ENCODE data around the gene KCNIP2.

KCNIP2 gene

DNA sequence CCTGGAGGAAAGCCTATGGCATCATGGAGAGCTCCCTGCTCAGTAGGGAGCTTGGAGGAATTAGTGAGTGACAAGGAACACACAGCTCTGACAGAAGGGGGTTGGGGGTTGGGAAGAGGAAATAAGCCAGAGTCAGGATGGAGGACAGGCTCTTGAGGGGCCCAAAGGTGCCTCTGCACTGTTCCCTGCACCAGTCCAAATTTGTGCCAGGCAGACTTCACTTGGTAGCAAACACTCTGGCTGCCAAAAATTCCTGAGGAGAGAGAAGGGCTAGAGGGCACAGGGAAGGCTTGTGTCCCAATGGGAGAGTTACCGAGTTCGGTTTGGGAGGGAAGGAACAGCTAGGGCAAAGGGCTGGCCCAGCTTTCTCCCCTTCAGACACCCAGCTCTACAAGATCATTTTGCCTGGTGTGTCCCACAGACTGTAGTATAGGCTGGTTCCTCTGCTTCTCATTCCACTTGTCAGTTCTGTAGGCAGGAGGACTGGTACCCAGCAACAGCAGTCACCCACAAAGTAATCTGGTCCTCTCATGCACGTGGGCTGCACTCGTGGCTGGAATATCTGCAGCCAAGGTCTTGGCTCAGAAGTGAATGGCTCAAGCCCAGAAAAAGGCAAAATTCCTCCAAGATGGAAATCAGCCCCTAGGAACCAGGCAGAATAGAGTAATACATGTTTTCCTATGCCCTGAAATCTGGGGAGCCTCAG lies 8.0 kb upstream of the KCNIP2 start:
- DNase-seq: no peak

DNA sequence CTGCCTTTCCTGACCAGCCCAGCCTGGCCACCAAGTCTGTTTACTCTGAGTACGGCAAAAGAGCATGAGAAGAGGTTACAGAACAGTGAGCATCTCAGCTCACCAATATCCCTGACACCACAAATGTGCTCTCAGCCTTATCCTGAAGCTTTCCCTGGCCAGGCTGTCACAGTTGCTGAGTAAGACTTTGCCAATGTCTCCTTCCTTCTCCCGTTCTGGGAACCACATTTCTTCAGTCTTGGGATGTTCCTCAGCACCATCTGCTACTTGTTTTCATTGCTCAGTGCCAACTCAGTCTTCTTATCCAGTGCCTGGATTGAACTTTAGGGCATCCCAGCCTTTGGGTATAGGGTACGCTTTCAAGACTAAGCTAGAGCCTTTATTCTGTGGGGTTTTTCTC lies 7.1 kb upstream of the KCNIP2 start:
- DNase-seq: no peak

DNA sequence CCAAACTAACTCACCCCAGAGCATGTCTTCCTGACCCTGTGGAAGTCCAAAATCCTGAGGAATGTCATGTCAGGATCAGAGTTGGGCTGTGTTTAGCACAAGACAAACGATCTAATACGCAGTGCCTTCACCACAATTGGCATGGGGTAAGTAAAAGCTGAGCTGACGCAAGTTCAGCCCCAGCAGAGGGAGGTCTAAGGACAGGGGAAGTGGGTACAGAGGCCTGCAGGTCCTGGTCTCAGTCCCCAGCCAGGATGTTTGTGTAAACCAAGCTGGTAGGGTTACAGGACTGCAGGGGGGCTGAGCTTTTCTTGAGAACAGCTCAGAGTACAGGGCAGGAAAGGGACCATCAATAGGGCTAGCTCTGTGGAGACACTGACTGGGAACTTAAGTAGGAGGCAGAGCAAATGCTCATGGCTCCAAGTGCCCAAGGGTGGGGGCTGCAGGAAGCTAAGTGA lies 5.3 kb upstream of the KCNIP2 start:
- DNase-seq: no peak

DNA sequence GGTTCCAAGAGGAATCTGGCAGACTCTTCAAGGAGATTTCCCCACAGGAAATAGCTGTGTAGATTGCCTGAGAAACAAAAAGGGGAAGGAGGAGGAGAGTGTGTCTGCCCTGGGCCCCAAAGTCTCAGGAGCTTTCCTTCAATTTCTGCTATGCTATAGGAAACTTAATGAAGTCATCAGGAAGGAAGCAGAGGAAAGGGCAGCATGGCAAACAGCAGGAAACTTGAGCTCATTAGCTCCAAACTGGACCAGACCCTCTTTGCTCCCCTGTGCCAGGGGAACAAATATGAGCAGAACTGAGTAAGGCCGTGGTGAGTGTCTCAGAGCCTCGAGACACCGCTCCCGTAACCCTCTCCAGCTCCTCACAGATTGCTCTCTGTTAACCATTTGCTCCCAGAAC lies 4.8 kb upstream of the KCNIP2 start:
- no peak for DNase-seq

DNA sequence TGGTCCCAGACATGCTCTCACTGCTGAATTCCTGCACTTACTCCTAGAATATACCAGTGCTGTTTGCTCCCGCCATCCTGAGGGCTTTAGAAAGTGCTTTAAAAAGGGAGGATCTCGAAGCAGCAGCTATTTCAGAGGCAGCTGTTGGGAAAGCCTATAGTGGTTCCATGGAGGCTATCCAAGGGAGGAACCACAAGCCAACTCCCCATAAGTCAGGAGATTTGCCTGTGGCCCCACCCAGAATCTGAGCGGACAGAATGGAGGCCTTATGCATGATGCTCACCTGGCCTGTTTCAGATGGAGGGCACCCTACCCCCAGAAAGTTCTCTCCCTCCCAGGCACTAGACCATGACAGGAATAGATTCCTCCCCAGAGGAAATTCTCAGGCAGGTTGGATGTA lies 2.3 kb upstream of the KCNIP2 start:
- no peak for DNase-seq

DNA sequence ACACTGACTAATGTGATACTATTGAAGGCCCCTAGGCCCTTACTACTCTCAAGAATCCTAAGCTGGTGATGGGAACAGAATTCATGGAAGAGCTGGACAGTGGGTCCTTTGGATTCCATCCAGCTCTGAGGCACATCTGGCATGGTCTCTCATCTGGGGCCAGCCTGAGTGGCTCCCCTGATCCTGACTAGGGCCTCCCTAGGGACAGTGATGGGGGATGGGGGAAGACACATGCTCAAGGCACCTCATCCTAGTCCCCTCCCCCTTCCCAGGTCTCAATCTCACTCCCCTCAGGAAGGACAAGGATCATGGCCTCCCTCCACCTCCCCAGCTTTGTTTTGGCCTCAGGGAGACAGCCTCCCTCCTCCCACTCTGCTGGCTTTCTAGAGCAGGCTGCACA lies 1.8 kb downstream of the KCNIP2 start:
- no peak for DNase-seq

DNA sequence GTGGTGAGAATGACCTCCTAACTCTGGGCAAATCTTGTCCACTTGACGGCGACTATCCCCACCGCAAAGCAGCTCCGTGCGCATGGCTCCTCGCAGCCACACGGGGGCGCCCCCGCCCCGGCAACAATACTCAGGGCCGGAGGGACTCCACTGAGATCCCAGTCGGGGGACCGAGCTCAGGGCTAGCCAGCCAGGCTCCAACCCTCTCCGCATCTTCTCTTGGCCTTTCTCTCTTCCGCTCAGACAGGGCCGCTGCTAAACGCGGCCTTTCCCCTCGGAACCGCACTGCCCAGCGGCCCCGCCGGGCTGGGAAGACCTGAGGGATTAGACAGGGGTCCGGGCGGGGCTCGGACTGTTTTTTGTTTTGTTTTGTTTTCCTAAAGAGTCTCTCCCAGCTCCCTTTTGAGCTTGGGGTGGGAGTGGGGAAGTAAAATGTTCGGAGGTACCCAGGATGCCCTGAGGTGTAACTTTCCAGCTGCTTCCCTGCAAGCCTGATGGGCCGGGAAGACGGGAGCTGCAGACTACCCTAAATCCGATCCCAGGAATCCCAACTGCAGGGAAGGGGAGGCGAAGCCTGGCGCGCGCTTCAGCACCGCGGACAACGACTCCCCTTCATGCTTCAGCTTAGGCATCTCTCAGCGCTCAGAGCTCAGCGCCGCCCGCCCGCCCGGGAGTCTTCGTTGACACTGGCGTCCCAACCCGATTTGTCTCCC lies 2.7 kb downstream of the KCNIP2 start:
- peak; percentile 17 for DNase-seq

DNA sequence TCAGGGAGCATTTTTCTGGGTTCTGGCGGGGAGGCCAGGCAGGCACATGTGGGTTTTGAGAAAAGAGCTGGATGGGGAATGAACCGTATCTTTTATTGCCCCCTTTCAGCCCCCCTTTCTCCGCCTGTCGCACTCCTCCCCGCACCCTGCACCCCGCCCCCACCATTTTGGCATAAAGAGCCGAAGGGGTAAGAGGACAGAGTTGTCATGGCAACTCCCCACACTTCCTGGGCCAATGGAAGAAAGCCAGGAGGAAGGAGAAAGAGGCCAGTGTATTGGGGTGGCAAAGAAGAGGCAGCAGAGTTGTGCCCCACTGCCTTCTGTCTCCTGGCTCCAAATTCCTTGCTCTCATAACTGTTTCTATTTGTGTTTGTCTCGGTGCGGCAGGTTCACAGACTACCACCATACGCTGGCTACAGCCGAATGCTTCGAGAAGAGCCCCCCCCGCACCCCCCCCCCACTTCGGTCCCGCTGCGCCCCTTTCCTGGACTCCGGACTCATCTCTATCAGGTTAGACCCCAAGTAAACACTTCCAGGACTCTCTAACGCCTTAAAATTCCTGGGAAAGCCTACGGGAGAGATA lies 3.4 kb downstream of the KCNIP2 start:
- DNase-seq: peak; percentile 6

DNA sequence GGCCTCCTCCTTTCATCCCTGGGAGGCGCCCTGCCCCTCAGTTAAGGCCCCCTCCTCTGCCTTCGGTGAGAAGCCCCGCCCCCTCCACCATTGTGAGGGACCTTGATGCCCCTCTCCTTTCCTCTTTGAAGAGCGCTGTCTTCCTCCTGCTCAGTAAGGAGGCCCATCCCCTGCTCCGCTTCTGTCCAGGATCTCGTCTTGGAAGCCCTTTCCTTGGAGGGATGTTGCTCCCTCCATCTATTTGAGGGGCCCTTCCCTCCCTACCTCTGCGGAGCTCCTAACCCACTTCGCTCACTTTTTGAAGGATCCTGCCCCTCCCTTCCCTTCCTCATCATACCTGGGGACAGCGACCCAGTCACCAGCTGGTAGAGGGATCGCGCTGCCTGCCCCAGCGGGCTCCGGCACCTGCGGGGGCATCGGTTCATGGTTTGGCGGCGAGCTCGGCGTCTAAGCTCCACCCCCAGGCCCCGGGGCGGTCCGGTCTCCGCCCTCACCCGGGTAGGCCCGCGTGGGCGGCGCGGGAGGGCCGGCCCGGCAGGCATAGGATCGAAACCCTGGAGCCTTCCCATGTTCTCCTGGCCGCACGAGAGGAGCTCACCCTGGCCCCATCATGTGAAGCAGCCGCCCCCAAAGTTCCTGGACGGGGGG lies 4.1 kb downstream of the KCNIP2 start:
- DNase-seq: no peak

DNA sequence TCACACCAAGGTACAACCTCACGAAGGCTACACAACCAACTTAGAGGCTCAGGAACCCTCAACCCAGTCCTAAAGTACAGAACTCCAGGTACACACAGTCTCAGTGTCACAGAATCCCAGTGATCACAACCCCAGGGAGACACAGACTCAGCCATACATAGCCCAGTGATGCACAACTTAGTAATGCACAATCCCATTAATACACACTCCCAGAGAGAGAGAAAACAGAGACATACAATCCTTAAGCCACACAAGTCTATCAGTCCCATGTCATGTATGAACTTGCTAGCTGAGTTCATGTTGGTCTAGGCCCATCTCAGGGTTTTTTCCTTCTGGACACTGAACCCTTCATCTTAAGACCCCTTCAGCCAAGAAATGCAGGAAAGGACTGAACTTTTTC lies 4.6 kb downstream of the KCNIP2 start:
- DNase-seq: no peak

DNA sequence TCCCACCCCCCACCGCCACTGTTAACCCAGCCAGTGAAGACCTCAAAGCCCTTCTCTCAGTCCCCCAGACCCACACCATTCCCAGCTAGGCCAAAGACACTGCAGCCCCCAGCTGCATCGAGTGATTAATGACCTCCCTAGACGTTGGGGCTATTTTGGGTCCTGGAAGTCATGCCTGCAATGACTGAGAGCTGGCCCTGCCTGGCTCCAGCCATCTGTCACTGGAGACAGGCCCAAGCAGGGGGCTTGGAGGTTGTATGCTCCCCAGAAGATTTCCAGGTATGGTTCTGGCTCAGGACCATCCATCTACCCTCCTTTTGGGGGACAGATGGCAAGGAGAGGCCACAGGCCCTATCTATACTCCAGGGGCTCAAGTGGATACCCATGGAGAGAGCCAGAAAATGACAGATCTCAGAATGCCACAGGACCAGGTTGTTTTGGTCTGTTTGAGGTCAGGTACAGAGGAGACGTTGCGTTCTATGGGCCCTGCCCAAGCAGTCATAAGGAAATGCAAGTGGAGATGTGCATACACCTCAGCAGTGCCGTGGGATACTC lies 5.1 kb downstream of the KCNIP2 start:
- DNase-seq: no peak

DNA sequence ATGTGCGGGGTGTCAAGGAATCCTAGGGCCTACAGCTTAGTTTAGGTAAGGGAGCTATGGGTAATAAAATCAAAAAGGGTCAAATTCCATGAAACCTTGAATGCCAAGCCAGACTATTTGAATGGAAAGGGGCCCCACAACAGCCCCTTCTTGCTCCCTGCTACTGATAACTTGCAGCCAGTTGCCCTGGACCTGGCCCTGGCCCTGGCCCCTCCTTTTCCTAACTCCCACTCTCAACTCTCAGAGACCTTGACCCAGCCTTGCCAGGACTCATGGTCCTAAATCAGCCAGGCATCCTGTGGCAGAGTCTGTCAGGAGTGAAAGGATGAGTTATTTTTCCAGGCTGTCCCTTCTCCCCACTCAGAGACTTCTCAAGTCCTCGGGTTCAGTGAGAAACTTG lies 5.9 kb downstream of the KCNIP2 start:
- DNase-seq: no peak

DNA sequence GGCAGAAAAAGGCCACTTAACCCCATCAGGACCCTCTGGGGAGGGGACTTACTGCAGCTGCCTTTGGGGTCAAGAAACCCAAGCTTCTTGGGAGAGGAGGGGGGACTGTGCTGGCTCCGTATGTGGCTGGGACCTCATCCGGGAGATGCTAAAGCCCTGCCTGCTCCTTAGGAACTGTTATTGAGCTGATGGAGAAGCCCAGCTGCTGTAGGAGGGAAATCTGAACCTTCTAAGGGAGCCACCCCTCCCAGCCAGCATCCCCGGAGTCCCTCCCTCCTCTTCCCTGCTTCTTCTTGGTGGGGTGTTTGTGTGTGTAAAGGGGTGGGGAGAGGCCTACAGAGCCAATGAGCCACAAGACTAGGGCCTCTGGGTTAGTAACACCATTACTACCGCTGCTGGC lies 8.2 kb downstream of the KCNIP2 start:
- no peak for DNase-seq

DNA sequence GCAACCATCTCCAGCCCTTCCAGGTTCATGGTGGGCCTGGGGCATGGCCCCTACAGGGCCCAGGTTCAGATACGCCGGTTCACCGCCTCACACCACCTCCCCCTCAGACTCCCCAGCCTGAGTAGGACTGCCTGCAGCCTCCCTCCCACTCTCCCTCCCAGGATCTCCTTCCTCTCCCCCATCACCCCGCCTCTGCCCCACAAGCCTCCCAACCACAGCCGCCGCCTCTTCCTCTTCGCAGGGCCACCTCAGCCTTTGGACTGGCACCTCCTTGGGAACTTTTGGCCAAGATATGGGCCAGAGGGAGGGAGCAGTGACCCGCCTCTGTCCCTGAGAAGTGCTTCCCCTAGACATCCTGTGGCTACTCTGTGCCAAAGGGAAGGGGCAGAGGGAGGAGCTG lies 9.3 kb downstream of the KCNIP2 start:
- DNase-seq: no peak

DNA sequence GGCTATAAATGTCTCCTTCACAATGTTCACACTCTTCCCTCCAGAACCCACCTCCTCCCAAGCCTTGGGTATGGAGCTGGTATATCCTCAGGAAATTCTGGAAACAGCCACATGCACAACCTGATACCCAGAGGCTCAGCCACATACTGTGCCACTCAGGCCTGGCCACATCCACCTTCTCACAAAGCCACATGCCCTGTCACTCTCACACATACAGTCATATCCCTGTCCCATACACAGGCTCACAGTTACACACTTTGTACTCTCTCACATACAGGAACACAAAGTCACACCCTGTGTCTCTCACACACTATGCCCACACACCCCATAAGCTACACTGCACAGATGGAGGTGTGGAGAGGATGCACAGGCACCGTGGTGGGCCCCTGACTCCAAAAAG lies 10.1 kb downstream of the KCNIP2 start:
- DNase-seq: no peak

DNA sequence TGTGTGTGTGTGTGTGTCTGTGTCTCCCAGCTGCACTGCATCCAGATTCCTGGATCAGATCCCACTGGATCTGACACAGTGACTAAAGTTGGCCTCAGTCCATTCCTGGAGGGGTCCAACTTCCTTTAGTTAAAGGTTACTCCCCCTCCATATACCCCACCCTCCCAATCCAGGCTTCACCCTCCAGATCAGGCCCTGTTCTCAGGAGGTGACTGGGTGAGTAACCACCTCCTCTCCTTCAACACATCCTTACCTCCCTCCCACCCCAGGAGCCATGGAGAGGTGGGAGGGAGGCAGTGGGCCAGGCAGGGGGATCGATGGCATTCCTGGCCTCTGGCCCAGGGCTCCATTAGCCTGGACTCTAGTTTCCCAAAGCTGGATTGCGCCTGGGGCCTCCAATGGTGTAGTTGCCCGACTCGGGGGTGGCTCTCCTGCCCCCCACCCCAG lies 11.3 kb downstream of the KCNIP2 start:
- no peak for DNase-seq

DNA sequence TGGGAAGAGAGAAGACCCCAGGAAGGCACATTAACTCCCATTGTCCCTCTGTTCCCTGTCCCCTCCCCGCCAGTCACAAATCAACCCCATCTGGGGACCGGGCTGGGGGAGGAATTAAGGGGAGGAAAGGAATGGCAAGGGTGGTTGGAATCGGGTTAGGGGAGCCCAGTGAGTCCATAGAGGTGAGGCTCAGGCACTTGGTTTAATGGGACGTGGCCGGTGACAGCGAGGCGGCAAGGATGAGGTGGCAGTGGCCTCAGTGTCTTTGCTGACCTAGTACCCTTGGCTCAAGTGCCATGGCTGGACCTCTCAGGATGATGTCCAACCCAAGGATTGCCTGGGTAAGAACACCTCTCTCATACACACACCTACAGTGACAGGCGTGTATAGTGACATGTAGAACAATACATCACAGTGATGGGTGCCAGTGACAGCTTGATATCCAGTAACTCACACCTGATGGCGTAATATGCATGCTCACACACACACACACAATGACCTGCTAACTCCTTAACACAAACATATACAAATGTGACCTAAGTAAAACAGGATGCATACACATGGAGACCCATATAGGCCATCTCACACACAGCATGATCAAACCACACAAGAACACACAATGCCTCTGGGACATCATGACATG lies 12.3 kb downstream of the KCNIP2 start:
- no peak for DNase-seq

DNA sequence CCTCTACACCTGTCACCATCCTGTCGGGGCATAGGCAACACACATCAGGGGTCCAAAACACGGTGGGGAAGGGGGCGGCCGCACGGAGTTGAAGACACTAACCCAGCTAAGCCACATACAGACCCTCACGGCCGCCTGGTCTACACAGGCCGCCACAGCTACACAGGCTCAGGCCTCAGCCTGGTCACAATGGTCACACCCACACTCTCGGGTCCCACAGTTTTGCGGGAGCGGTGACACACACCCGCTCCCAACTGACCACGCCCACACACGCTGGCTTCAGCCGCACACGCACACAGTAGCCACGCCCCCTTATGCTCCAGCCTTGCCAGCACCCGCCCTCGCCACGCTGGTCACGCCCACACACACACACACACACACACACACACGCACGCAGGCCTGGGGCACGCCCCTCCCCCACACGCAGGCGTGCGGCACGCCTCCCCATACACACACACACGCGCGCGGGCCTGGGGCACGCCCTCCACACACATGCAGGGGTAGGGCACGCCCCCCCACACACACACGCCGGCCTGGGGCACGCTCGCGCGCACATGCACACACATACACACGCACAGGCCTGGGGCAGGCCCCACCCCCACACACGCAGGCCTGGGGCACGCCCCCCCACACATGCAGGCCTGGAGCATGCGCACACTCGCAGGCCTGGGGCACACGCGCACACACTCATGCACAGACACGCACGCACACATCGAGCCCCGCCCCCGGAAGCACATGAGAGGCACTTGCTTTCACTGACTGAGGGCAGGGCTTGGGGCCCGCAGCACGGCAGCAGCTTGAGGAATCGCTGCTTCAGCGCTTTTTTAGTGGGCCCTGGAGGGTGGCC lies 13.1 kb downstream of the KCNIP2 start:
- DNase-seq: peak; percentile 71

DNA sequence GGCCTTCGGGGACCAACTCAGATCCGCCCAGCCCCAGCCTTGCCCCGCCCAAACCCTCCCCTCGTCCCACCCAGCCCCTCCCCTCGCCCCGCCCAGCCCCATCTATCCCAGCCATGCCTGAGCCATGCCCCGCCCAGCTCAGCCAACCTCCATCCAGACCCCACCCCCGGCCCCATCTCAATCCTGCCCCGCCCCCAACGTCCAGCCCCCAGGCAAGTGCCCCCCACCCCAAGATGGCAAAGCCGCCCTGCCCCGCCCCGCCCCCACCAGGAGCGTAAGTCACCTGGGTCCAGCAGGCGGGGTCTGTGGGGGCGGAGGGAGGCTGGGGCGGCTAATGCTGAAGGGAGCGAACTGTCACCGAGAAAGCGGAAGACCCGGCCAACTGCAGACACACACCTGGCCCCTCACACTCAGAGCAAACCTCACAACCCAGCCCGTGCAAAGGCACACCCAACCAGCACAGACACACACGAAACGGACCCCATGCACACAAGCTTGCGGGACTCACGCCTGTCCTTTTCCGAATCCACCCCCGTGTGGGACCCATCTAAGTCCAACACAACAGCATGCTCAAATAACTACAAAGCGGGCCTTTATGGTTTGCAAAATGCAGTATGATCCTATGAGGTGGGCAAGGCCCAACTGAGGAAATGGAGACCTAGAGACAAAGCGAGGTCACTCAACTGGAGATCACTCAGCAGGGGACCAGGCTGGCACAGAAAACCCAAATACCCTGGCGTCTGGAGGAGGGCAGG lies 13.9 kb downstream of the KCNIP2 start:
- DNase-seq: peak; percentile 46

DNA sequence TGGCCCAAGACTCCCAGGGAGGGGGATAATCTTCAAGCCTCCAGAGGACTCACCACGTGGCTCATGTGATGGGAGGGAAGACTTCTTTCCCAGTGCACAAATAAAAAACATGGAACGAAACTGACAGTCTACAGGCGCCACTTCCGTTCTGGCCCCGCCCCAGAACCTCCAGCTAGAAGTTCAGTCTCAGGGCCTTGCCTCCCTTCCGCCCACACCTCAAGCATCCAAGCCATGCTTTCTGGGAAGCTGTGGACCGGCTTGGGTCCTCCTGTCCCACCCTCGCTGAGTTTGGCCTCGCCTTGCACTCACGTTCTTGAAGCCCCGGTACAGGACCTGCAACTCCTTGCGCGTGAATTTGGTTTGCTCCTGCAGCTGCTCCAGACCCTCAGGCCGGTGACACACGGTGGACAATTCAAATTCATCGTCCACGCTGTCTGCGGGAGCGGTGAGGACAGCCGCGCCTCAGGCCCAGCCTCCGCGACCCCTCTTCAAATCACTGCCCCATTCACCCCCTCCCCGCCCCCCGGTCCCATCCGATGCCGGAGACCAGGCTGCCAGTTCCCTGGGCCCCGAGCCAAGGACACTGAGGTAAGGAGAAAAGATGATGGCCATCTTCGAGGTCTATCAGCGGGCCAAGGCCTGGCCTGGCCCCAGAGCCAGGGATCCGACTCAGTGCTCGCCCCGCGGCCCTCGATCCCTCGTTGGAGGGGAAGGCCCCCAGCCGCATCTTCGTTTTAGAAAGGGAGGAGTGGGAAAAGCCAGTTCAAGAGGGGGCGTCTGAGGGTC lies 14.6 kb downstream of the KCNIP2 start:
- no peak for DNase-seq

Data from NCI-H2029 (cell line).